HG02623 (cell line): ENCODE data around the gene TNS1.
"Not testable (repeated sequence)": the region's sequence is repeated elsewhere in the genome, so short reads cannot be mapped to it uniquely, and the experiment has no call there.

Experiments
- ATAC-seq: cut with Tn5 transposase; IDR thresholded peaks from one replicate; pipeline ENCODE4 v1.9.1; 2021; ENCODE audit warnings: moderate library complexity; ENCODE audit not compliant: unreplicated experiment

Gene TNS1

DNA sequence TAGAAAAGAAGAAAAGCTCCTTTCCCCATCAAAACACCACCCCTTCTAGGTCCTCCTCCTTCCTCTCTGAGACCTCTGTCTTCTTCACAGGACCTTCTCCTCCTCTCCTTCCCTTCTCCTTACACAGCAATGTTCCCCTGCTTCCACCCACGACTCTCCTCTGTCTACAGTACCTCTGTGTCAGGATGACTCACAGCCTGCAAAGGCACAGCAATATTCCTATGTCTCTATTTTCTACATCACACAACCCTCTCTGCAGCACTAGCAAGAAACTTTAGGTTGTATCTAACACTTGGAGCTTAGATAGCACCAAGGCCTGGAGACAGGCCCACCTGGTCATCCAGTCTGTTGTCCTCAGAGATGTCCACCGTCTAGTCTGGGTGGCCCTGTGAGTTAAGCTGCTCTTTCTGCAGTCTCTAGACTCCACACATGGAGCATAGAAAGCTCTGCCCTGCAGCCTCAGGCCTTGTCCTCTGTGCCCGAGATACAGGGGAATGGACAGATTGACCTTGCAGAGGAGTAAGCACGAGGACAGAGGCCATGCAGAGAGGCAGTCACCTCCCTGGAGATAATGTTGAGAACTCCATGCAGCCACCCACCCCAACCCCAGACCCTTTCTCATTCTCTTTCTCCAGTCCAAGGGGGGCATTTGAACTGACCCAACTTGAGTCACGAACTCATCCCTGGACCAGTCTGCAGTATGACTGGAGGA lies 212.0 kb downstream of the TNS1 start:
- no peak for ATAC-seq

DNA sequence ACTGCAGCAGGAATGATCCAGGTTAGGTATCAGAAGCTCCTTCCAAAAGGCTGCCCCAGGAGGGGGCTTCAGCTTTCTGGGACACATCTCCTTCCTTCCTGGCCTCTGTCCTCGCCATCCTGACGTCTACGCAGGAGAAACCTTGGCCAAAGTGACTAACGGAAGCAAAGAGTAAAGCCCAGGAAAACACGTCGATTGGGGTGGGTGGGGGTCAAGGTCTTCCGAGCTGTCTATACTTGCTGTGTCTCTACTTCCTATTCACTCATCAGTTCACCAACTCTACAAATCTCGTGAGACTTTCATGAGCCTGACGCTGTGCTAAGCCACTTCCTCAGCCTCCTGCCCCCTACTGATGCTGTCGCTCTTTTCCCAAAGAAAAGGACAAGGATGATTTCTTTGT lies 212.6 kb downstream of the TNS1 start:
- ATAC-seq, result no peak

DNA sequence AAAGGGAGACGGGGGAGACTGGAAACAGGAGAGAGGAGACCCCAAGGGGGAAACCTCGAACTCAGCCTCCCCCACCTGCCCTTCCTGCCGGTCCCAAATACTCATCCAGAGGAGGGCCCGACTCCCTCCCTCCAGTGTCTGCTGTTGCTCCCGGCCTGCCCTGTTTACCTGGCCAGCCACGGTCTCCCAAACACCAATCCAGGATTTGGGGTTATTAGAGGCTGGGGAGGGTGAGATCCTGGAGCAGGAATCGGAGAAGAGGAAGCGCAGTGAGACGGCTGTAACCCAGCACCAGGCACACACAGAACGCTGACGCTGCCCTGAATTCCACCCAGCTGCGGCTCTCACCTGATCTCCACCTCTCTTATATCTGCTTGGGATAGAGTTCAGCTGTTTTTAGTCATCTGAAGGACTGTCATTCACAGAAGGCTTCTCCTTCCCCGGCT lies 213.0 kb downstream of the TNS1 start:
- ATAC-seq, result no peak

DNA sequence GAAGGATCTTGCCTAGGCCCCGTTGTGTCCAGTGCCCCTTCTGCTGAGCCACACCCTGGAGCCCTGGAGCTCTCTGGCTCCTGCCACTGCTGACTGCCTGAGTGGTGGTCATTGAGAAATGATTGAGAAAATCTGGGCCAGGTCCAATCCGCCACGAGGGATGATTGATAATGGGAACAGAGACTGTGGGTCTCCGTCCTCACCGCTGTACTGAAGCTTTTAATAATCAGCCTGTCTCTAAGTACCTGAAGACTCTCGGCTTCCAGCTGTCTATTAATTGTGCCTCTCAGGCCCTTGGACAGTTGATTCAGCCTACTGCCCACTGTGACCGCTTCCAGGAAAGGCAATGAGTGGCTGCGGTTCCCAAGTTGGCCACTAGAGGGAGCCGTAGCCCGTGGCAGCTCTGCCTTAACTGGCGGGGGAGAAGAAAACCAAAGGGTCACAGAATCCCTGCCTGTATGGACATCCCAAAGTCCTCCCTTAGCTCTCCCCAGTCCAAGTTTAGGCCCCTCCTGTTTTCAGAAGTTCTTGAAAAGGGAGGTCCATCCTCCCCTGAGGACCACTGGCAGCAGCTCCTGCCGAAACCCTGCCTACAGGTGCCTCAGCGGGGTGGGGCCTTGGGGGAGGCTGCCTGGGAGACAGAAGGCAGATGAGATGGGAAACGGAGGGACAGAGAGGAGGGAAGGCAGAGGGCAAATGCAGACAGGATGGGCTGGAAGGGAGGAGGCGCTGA lies 213.6 kb downstream of the TNS1 start:
- ATAC-seq, result no peak

DNA sequence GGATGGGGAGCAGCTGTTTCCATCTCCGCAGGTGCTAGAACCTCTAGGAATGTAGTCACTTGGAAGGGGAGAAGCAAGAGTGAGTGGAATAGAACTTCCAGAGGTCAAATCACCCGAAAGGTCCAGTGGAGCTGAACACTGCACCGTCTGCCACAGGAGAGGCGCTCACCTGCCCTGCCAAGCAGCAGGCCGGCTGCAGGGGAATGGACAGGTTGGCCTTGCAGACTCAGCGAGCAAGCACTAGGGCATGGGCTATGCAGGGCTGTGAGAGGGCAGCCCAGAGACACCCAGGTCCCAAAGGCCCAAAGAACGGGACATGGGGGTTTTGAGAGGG lies 214.2 kb downstream of the TNS1 start:
- ATAC-seq, result no peak

DNA sequence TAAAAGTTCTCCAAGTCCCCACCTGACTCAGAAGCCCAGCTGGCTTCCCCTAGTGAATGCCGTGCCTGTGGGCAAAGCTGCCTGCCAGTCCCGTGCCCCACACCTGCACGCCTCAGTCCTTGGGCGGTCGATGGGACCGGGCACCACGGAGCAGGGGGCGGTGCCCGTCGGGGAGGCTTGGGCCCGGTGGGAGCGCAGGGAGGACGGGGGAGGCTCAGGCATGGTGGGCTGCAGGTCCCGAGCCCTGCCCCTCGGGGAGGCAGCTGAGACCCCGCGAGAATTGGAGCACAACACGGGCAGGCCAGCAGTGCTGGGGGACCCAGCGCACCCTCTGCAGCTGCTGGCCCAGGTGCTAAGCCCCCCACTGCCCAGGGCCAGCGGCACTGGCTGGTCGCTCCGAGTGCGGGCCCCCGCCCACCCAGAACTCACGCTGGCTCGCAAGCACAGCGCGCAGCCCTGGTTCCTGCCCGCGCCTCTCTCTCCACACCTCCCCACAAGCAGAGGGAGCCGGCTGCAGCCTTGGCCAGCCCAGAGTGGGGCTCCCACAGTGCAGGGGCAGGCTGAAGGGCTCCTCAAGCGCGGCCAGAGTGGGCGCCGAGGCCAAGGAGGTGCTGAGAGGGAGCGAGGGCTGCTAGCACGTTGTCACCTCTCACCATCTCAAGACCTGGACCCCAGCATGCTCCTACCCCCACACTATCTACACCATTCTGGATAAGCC lies 215.5 kb downstream of the TNS1 start:
- no peak for ATAC-seq

DNA sequence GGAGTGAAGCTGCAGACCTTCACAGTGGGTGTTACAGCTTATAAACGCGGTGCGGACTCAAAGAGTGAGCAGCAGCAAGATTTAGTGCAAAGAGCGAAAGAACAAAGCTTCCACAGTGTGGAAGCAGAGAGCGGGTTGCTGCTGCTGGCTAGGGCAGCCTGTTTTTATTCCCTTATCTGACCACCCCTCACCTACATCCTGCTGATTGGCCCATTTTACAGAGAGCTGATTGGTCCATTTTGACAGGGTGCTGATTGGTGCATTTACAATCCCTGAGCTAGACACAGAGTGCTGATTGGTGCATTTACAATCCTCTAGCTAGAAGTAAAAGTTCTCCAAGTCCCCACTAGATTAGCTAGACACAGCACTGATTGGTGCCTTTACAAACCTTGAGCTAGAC lies 216.2 kb downstream of the TNS1 start:
- ATAC-seq, result not testable (repeated sequence)

DNA sequence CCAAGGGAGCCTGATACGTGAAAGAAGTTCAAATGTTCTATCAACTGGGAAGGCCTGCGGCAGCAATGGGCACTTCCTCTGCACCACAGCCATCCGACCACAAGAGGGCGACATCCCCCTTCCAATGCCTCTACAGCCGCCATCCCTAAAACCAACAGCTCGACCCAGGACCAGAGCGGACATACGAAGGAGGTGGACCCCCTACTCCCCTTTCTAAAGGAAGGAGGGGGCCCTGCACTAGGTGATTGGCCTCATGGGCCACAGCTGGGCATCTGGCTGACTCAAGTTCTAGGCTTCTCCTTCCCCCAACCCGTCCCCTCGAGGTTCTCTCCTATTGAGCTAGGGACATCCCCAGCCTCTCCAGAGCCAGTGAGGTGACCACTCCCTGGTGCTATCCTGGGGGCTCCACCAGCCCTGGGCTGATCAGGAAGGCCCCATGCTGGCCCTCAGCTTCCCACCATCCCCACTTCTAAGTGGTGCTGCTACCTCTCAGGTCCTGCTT lies 217.2 kb downstream of the TNS1 start:
- no peak for ATAC-seq

DNA sequence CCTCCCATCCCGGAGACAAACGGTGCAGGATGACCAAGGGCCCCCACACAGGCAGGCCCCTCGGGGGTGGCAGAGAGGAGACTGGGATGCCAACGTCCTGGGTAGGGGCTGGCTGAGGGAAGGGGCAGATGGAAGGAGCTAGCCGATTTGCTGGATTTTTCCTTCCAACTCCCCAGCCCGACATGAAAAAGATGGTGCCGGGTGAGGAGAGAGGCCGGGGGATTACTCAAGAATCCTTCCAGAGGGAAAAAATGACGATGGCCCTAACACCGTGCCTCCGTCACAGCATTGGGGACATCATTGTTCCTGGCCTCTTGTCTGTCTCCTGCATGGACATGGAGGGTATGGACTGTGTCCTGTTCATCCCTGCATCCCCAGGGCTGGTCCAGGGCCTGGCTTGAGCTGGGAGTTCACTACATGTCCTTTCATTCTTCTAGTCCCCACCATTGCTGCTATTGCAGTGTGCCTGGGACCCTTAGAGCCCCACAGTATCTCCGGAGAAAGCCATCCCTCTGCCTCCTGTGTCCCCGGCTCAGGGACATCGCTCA lies 217.7 kb downstream of the TNS1 start:
- ATAC-seq, result no peak

DNA sequence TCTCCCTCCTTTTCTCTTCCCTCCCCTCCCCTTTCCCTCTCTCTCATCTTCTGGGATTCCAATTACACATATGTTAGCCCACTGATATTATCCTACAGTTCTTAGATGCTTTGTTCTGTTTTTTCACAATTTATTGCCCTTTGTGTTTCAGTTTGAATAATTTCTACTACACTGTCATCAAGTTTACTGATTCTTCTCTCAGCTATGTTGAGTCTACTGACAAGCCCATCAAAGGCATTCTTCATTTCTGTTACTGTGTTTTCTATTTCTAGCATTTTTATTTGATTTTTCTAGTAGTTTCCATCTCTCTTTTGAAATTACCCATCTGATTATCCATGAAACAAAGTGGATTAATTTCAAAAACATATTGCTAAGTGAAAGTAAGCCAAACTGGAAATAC lies 219.6 kb downstream of the TNS1 start:
- no peak for ATAC-seq

DNA sequence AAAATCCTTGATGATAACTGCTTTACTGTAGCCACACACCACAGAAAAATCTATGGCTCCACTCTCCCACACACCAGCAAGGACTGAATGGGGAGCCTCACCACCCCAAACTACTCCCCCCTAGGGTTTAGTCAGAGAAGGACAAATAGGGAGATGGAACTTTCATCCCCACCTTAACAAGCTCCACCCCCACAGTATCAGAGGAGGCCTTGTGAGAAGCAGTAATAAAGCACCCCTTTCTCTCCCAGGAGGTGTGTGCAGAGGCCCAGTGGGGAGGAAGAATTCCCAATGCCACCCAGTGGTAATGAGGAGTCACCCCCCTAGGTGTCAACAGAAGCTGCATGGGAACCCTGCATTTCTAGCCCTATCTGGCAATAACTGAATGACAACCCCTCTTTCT lies 224.9 kb downstream of the TNS1 start:
- ATAC-seq, result no peak

DNA sequence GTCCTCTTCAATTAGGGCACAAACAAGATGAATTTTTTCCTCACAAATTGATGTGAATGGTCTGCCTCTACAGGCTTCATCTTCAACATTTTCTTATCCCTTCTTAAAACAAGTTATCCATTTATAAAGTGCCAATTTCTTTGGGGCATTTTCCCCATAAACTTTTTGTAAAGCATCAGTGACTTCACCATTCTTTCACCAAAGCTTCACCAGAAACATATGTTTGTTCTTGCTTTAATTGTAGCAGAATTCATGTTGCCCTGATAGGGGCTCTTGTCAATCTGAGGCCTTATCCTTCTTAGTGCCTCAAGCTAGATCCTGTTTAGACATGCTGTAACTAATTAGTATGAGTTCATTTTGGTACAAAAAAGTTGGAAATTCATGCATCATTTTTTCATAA lies 226.2 kb downstream of the TNS1 start:
- ATAC-seq, result no peak

DNA sequence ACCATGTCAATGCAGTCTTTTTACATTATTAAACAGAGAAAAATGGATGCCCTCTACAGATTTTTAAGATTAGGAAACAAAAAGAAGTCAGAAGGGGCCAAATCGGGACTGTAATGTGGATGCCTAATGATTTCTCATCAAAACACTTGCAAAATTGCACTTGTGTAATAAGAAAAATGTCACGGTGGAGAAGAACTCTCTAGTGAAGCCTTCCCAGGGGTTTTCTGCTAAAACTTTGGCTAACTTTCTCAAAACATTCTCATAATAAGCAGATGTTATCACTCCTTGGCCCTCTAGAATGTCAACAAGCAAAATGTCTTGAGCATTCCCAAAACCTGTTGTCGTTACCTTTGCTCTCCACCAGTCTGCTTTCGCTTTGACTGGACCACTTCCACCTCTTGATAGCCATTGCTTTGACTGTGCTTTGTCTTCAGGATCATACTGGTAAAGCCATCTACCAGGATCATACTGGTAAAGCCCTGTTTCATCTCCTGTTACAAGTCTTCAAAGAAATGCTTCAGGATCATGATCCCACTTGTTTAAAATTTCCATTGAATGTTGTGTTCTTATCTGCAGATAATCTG lies 226.8 kb downstream of the TNS1 start:
- no peak for ATAC-seq

DNA sequence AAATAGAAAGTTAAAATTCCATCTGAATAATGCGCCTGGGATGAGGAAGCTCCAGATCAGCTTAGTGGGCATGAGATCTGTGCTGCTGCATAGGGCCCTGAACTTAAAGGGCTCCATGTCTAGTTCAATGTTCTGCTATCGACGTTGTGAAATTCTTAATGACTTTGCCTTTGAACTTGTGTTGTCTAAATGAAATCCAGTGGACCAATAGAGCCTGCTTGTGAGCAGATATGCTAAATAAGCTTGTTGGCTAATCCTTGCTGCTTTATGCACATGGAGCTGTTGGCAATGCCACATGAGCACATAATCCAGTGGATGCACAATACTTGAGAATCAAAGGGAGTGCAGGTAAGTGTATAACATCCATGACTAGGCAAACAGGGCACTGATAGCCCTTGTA lies 228.6 kb downstream of the TNS1 start:
- no peak for ATAC-seq

DNA sequence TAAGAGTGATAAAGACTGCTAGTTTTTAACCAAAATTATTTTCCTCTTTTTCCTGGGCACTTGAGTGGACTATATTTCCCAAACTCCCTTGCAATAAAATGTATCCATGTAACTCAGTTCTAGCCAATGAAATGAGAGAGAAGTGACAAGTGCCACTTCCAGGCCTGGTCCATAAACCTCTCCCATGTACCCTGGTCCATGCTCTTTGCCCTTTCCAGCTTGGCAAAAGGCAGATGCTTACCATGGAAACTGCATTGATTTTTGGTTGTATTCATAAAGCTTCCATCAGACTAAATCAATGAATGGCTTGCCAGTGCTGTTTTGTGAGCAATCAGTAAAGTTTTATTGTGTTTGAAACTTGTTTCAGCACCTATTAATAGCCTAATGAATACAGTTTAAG lies 229.3 kb downstream of the TNS1 start:
- ATAC-seq, result no peak

DNA sequence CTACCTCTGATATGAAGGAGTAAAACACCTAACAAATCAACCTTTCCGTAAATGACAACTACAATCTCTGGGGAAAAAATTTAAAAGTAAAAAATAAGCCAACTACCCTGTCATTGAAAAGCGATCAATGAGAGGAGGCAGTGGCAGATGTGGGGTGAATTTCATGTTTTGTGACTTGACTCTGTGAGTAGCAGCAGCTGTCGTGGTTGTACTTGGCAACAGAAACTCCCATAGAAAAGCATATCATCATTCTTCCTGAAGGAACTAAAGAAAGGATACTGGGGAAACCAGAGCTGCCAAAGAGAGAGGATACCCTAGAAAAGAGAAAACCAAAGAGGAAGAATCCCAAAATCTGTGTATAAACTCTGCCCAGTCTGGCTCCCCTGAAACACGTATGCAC lies 236.4 kb downstream of the TNS1 start:
- ATAC-seq, result no peak

DNA sequence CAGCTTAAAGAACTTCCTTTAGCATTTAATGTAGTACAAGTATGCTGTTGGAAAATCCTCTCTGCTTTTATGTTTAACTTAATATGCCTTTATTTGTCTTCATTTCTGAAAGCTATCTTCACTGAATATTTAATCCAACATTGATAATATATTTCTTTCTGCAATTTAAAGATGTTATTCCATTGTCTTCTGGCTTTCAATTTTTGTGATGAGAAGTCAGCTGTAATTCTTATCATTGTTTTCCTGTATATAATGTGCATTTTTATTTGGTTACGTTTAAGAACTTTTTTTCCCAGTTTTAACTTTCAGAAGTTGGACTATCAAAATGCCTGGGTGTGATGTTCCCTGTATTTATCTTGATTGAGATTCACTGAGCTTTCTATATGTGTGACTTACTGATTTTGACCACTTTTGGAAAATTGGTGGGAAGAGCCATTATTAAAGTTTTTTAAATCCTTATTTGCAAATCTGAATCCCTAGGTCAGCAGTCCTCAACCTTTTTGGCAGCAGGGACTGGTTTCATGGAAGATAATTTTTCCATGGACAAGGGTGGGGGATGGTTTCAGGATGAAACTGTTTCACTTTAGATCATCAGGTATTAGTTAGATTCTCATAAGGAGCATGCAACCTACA lies 241.0 kb downstream of the TNS1 start:
- no peak for ATAC-seq

DNA sequence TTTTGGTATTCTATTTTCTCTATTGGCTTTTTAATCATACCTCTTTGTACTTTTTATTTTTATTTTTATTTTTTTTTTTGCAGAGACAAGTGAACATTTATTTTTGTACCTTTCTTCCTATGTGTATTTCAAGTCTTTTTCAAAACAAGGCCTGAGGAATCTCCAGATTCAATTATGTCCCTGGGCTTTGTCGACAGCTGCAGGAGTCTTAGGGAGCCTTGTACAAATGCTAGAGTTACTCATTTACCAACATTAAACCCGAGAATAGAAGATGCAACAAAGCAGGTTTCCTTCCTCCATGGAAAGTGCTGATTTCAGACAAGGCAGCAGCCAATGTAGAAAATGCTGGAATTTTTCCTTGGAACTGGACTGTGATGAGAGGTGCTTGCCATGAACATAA lies 242.8 kb downstream of the TNS1 start:
- no peak for ATAC-seq

DNA sequence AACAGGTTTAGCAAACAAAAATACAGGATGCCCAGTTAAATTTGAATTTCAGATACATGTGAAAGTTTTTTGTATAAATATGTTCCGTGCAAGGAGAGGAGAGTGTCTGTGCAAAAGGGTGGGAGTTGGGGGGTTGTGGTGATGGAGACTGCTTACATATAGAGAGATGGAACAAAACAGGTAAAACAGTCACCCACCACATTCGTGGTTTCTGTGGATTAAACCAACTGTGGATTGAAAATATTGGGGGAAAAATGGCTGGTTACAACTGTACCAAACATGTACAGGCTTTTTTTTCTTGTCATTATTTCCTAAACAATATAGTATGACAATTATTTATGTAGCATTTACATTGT lies 245.7 kb downstream of the TNS1 start:
- no peak for ATAC-seq

DNA sequence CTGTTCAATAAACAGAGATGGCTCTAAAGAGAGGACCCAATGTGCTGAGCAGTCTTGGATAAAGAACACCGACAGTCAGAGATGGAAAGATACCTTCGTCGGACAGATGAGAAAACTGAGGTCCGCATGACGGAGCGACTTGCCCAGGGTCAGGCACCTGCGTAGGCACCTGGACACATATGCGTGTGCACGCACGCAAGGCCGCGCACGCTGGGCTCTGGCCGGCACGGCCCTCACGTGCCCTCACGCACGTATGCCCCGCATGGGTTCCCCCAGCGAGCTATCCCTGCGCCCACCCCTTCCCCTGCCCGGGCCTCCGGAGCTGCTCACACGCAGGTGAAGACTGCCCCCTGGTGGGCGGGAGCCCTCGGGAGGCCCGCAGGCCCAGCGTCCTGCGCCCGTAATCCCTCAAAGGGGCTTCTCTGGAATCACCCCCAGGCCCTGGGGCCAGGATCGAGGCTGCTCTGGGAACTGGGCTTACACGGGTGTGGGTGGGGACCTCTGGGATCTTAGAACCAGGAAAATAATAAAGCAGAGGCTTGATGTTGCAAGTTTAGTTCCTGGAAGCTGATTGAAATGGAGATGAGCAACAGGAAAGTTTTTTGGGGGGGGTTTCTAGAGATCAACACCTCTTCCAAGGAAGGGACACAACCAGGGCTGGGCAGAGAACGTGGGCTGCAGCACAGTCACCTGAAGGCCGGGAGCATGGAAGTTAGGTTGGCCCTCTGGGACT lies 246.3 kb downstream of the TNS1 start:
- no peak for ATAC-seq
